ENCODE measurements around the gene JAK3.

GRCh38 chr19:17843908-17844490 is 3.8 kb downstream of the JAK3 start:
- TF ChIP-seq CTCF (conservative IDR thresholded peaks at IDR 0.05; ENCODE audit: low read depth, low read length) (no peak), CHD1 (IDR thresholded peaks at IDR 0.05; ENCODE audit: low read depth, low read length) (no peak), ELK1 (IDR thresholded peaks at IDR 0.05; ENCODE audit: borderline replicate concordance, low read depth, low read length) (no peak), RAD21 (IDR thresholded peaks at IDR 0.05; ENCODE audit: low read length) (no peak), MXI1 (IDR thresholded peaks at IDR 0.05; ENCODE audit: borderline replicate concordance, low read depth, low read length) (no peak), POLR2A (IDR thresholded peaks at IDR 0.05; ENCODE audit: low read depth, low read length) (no peak), USF2 (IDR thresholded peaks at IDR 0.05; ENCODE audit: low read depth, low read length) (no peak), MAZ (IDR thresholded peaks at IDR 0.05; ENCODE audit: borderline replicate concordance, low read depth, low read length) (no peak), CEBPB (IDR thresholded peaks at IDR 0.05; ENCODE audit: low read depth, low read length) (no peak)
